IMR-90 (cell line): Measurements from ENCODE around the gene ABHD17C. TPM values are rescaled to one million over a fixed set of nuclear protein-coding genes. Genes with fewer than 3 reads are reported as not detected.

Experiments
- ATAC-seq: fragments of 200-7000 bp; cut with Tn5 transposase; 2 replicates; pipeline ENCODE4 v1.9.1; 2020; ENCODE audit warnings: low read depth, mild to moderate bottlenecking, moderate library complexity
- BruUV-seq: library from RNA; stranded (reverse); fragments of 400-500 nt; replicated peaks from 2 replicates; lab custom pipeline; 2021; lab: Mats Ljungman, UMichigan
- CTCF ChIA-PET: fragments of 300-600 bp; formaldehyde crosslinking; extraction: SDS; loops from one replicate; lab custom pipeline; 2021; ENCODE audit warnings: antibody characterized with exemption; lab: Yijun Ruan, JAX
- POLR2A ChIA-PET: fragments of 300-600 bp; sonication (Branson Sonifier 250); formaldehyde crosslinking; loops from one replicate; lab custom pipeline; 2022; ENCODE audit warnings: antibody characterized with exemption; ENCODE audit not compliant: unreplicated experiment; lab: Charles Lee
- DNase-seq: peaks from one replicate; pipeline ENCODE4 v3.0.0; 2013
- H2AFZ ChIP-seq: replicated peaks from 2 replicates; pipeline ENCODE3; 2013; ENCODE audit warnings: low read length, mild to moderate bottlenecking; ENCODE audit not compliant: poor library complexity
- H2AK5ac ChIP-seq: 2 replicates; pipeline ENCODE4 v1.6.1; 2013; ENCODE audit warnings: low read depth, low read length, inconsistent platforms
- H2AK9ac ChIP-seq: replicated peaks from 2 replicates; pipeline ENCODE3; 2013; ENCODE audit warnings: mild to moderate bottlenecking, low read depth, low read length, moderate library complexity; ENCODE audit not compliant: poor library complexity
- H2BK120ac ChIP-seq: 2 replicates; pipeline ENCODE4 v1.6.1; 2013; ENCODE audit warnings: low read depth, low read length, inconsistent platforms
- H2BK15ac ChIP-seq: 3 replicates; pipeline ENCODE4 v1.6.1; 2013; ENCODE audit warnings: low read depth, low read length, inconsistent platforms
- H2BK20ac ChIP-seq: 2 replicates; pipeline ENCODE4 v1.6.1; 2013; ENCODE audit warnings: low read depth, mild to moderate bottlenecking, inconsistent platforms, low read length, moderate library complexity
- H2BK5ac ChIP-seq: 2 replicates; pipeline ENCODE4 v1.6.1; 2013; ENCODE audit warnings: mild to moderate bottlenecking, low read depth, low read length, inconsistent platforms; ENCODE audit not compliant: poor library complexity, severe bottlenecking
- H3K14ac ChIP-seq: replicated peaks from 2 replicates; pipeline ENCODE4 v1.6.1; 2013; ENCODE audit warnings: low read depth, low read length, inconsistent platforms
- H3K18ac ChIP-seq: 2 replicates; pipeline ENCODE4 v1.6.1; 2013; ENCODE audit warnings: low read depth, low read length, control low read depth
- H3K23ac ChIP-seq: 2 replicates; pipeline ENCODE4 v1.6.1; 2013; ENCODE audit warnings: low read depth, low read length, inconsistent platforms
- H3K27ac ChIP-seq: 2 replicates; pipeline ENCODE4 v1.5.1; 2013; ENCODE audit warnings: mild to moderate bottlenecking, control low read depth, low read length; ENCODE audit not compliant: insufficient read depth
- H3K27me3 ChIP-seq: 2 replicates; pipeline ENCODE4 v1.6.1; 2013; ENCODE audit warnings: low read length; ENCODE audit not compliant: control insufficient read depth, insufficient read depth
- H3K36me3 ChIP-seq: 2 replicates; pipeline ENCODE4 v1.6.1; 2013; ENCODE audit warnings: low read length, mixed read lengths; ENCODE audit not compliant: control insufficient read depth, insufficient read depth
- H3K4ac ChIP-seq: 2 replicates; pipeline ENCODE4 v1.6.1; 2013; ENCODE audit warnings: low read depth, low read length, inconsistent platforms
- H3K4me1 ChIP-seq: 2 replicates; pipeline ENCODE4 v1.6.1; 2013; ENCODE audit warnings: low read length, mixed read lengths; ENCODE audit not compliant: control insufficient read depth, insufficient read depth
- H3K4me2 ChIP-seq: 2 replicates; pipeline ENCODE4 v1.6.1; 2013; ENCODE audit warnings: low read depth, mild to moderate bottlenecking, control low read depth, low read length, moderate library complexity
- H3K4me3 ChIP-seq: 2 replicates; pipeline ENCODE4 v1.5.1; 2013; ENCODE audit warnings: low read depth, mild to moderate bottlenecking, control low read depth, low read length, moderate library complexity; ENCODE audit not compliant: insufficient read depth
- H3K56ac ChIP-seq: 2 replicates; pipeline ENCODE4 v1.6.1; 2013; ENCODE audit warnings: low read length, inconsistent platforms; ENCODE audit not compliant: insufficient read depth; ENCODE audit errors: extremely low read depth
- H3K79me1 ChIP-seq, 2 experiments: 2 replicates each; pipeline ENCODE4 v1.6.1; 2013; ENCODE audit warnings: low read length in 2 of 2, inconsistent platforms in 1 of 2, low read depth in 1 of 2
- H3K9ac ChIP-seq: 2 replicates; pipeline ENCODE4 v1.6.1; 2013; ENCODE audit warnings: low read depth, low read length, control low read depth
- H3K9me1 ChIP-seq: 2 replicates; pipeline ENCODE4 v1.6.1; 2013; ENCODE audit warnings: low read length, inconsistent platforms; ENCODE audit not compliant: insufficient read depth
- H3K9me3 ChIP-seq: 2 replicates; pipeline ENCODE4 v1.6.1; 2013; ENCODE audit warnings: low read length; ENCODE audit not compliant: control insufficient read depth, insufficient read depth
- H4K20me1 ChIP-seq: 2 replicates; pipeline ENCODE4 v1.6.1; 2013; ENCODE audit warnings: low read length, inconsistent platforms; ENCODE audit not compliant: insufficient read depth
- H4K5ac ChIP-seq: 2 replicates; pipeline ENCODE4 v1.6.1; 2013; ENCODE audit warnings: mild to moderate bottlenecking, low read depth, low read length, control low read depth
- H4K8ac ChIP-seq, 2 experiments: 2 replicates each; pipeline ENCODE4 v1.6.1; 2013; ENCODE audit warnings: low read depth in 2 of 2, low read length in 2 of 2, control low read depth in 1 of 2, inconsistent platforms in 1 of 2
- H4K91ac ChIP-seq: 2 replicates; pipeline ENCODE4 v1.6.1; 2013; ENCODE audit warnings: low read depth, low read length, inconsistent platforms; ENCODE audit not compliant: insufficient read depth
- BHLHE40 ChIP-seq: fragments of 150-350 bp; IDR thresholded peaks from 2 replicates; pipeline ENCODE4 v1.6.1; 2016; ENCODE audit warnings: mild to moderate bottlenecking, low read depth, low read length
- CEBPB ChIP-seq: IDR thresholded peaks from 2 replicates; pipeline ENCODE4 v1.6.1; 2012; ENCODE audit warnings: low read depth, low read length, improper control_type of control experiment
- CHD1 ChIP-seq: IDR thresholded peaks from 2 replicates; pipeline ENCODE4 v1.6.1; 2012; ENCODE audit warnings: low read depth, low read length, improper control_type of control experiment
- MAFK ChIP-seq: IDR thresholded peaks from 2 replicates; pipeline ENCODE4 v1.6.1; 2012; ENCODE audit warnings: low read depth, low read length, improper control_type of control experiment
- MXI1 ChIP-seq: IDR thresholded peaks from 2 replicates; pipeline ENCODE4 v1.6.1; 2012; ENCODE audit warnings: low read depth, mild to moderate bottlenecking, low read length, moderate library complexity, borderline replicate concordance
- NFE2L2 ChIP-seq: fragments of 150-350 bp; IDR thresholded peaks from 2 replicates; pipeline ENCODE4 v1.6.1; 2016; ENCODE audit warnings: low read depth, mild to moderate bottlenecking, low read length
- RAD21 ChIP-seq: IDR thresholded peaks from 2 replicates; pipeline ENCODE4 v1.6.1; 2012; ENCODE audit warnings: low read length, improper control_type of control experiment
- RCOR1 ChIP-seq: IDR thresholded peaks from 2 replicates; pipeline ENCODE4 v1.6.1; 2012; ENCODE audit warnings: mild to moderate bottlenecking, low read length, improper control_type of control experiment; ENCODE audit not compliant: insufficient replicate concordance
- WGBS, 2 experiments: methylation state at CpG; one replicate each; pipeline versions ENCODE4 v1.1.5 to v1.1.7; 2013; ENCODE audit warnings: missing lambda C conversion rate in 2 of 2; ENCODE audit not compliant: insufficient read length in 1 of 2; ENCODE audit errors: extremely low coverage in 2 of 2; 5-methylcytosine and 5-hydroxymethylcytosine counted together
- dilution Hi-C: fragments of 300-500 bp; cut with HindIII; formaldehyde crosslinking; loops from one replicate; pipeline ENCODE4 v1.14.3; 2018; ENCODE audit warnings: low sequenced_read_pairs; ENCODE audit not compliant: unreplicated experiment
- in situ Hi-C: fragments of 300-500 bp; cut with MboI; formaldehyde crosslinking; loops from 3 replicates; pipeline ENCODE4 v1.14.3; 2019; ENCODE audit warnings: low sequenced_read_pairs, inconsistent platforms, mixed read lengths
- intact Hi-C: fragments of 100-400 bp; cut with micrococcal nuclease; formaldehyde crosslinking; loops from 2 replicates; pipeline ENCODE4 v1.10.0; 2022
- polyA plus RNA-seq, 3 experiments: library from polyadenylated mRNA; depleted of rRNA; stranded (reverse); fragments of >200 nt; gene quantifications; 2 replicates each; pipeline ENCODE4 v1.2.3, GENCODE V29; 2012; ENCODE audit warnings: low replicate concordance in 1 of 3
- total RNA-seq: library from RNA; depleted of rRNA; stranded (reverse); fragments of >200 nt; gene quantifications from 2 replicates; pipeline ENCODE4 v1.2.3, GENCODE V29; 2012

Gene ABHD17C
- total and polyA plus RNA-seq, 2 of the 4 experiments (the other 2 are of a cell fraction), result 5.4 to 10.3 TPM

DNA sequence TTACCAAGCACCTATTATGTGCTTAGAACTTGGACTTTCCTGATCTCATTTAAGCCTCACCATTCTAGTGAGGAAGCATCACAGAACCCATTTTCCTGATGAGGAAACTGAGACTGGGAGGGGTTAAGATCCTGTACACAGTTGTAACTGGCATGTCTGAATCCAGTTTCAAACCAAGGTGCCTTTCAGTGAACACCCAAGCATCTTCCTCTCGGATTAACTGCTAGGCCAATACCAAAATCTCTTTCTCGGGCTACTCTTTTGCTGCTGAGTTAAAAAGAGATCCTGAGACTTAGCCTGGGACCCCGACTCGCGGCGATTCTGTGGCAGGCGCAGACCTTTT, 83.5 kb downstream of the ABHD17C start:
- CTCF ChIA-PET, result interaction anchor here (0.9 to 2.8 kb wide), 6 partner anchors 14 to 211 kb away, joined by 3 to 23 read pairs (median 4); no protein-coding TSS in a partner anchor
- DNase-seq (no peak), ATAC-seq (no peak)
- H3K18ac ChIP-seq, result peak overlapping the region; percentile 75
- H2AFZ ChIP-seq, result peak overlapping the region; percentile 84
- H2BK5ac ChIP-seq, result peak overlapping the region; percentile 26
- 0 out of 2 replicates have a peak overlapping the region, but pooled peaks have one; percentile 27 for H3K27ac ChIP-seq
- H3K4ac ChIP-seq, result peak overlapping the region; percentile 86
- no TSS peak for BruUV-seq
- POLR2A ChIA-PET, result interaction anchor here (0.5 to 1.5 kb wide), 3 partner anchors 159 to 329 kb away, joined by 5 read pairs; no protein-coding TSS in a partner anchor
- peak overlapping the region; percentile 94 for H2AK5ac ChIP-seq
- H4K91ac ChIP-seq, result peak overlapping the region; percentile 70
- peak overlapping the region; percentile 84 for H2BK120ac ChIP-seq
- H3K4me2 ChIP-seq, result peak overlapping the region; percentile 56
- peaks cover 23% of the 10 kb centered on the region for H3K4me1 ChIP-seq
- intact Hi-C loops, result loop anchor here (2.0 to 10.0 kb wide), 3 partner anchors 294 to 596 kb away; no protein-coding TSS in a partner anchor
- H4K8ac ChIP-seq, result peak overlapping the region; percentile 4 to 75; a peak in 3 of 4 replicates
- H2BK15ac ChIP-seq, result peak overlapping the region; percentile 52
- H3K9me1 ChIP-seq, result no peaks in the 10 kb centered on the region
- H3K79me1 ChIP-seq, result peaks cover 9 to 41% of the 10 kb centered on the region in 2 experiments; a peak in 3 of 4 replicates
- H3K14ac ChIP-seq, result peak overlapping the region; percentile 51; the same call in 1 of the 2 replicates
- in situ Hi-C loops, result loop anchor here (5.0 kb wide), 3 partner anchors 194 to 321 kb away; no protein-coding TSS in a partner anchor
- WGBS, 2 experiments, result 31% methylated on average over 7 of the region's 7 CpGs; no CpG with 5 or more reads in 1 of the 2 experiments
- H3K36me3 ChIP-seq, result peaks cover 19% of the 10 kb centered on the region; the same call in 1 of the 2 replicates
- H3K23ac ChIP-seq, result peak overlapping the region; percentile 72; the same call in 1 of the 2 replicates
- H3K9me3 ChIP-seq, result no peaks in the 10 kb centered on the region
- peak overlapping the region; percentile 62 for H4K5ac ChIP-seq
- no peak overlapping the region for H3K56ac ChIP-seq
- H3K4me3 ChIP-seq, result no peak overlapping the region
- H3K9ac ChIP-seq, result peak overlapping the region; percentile 20; the same call in 1 of the 2 replicates
- H4K20me1 ChIP-seq, result peaks cover 41% of the 10 kb centered on the region
- H2AK9ac ChIP-seq, result peak overlapping the region; percentile 31
- dilution Hi-C loops, result no loop called here
- peak overlapping the region; percentile 88 for H2BK20ac ChIP-seq
- TF ChIP-seq RAD21, result no peak
- no peak for TF ChIP-seq BHLHE40
- no peak for TF ChIP-seq NFE2L2
- peak; percentile 84 for TF ChIP-seq RCOR1
- no peak for TF ChIP-seq MXI1
- no peak for TF ChIP-seq MAFK
- no peak for TF ChIP-seq CHD1
- no peak for TF ChIP-seq CEBPB
- no peaks in the 10 kb centered on the region for H3K27me3 ChIP-seq
